HepG2 (cell line): ENCODE results near the gene APOA1. TPM values are rescaled to one million over a fixed set of nuclear protein-coding genes. Genes with fewer than 3 reads are reported as not detected.
A peak's percentile ranks its signal among the peaks of the same experiment; 100 is the strongest.

Experiments used
- FOXJ3 ChIP-seq: sonication (generic); formaldehyde crosslinking; IDR thresholded peaks from 2 replicates; pipeline ENCODE4 v1.4.0; 2020; ENCODE audit warnings: missing genetic modification reagents, mild to moderate bottlenecking, borderline replicate concordance
- FOXK2 ChIP-seq: fragments of 450-650 bp; IDR thresholded peaks from 2 replicates; pipeline ENCODE4 v1.6.1; 2016
- HHEX ChIP-seq: IDR thresholded peaks from 2 replicates; pipeline ENCODE4 v1.6.1; 2016; ENCODE audit warnings: control low read depth
- MED1 ChIP-seq: sonication (generic); formaldehyde crosslinking; IDR thresholded peaks from 2 replicates; pipeline ENCODE4 v1.4.0; 2020; ENCODE audit warnings: missing genetic modification reagents
- MXI1 ChIP-seq: IDR thresholded peaks from 3 replicates; pipeline ENCODE4 v1.6.1; 2012; ENCODE audit warnings: low read depth, low read length, inconsistent platforms, borderline replicate concordance
- NCOA1 ChIP-seq: sonication (generic); formaldehyde crosslinking; IDR thresholded peaks from 2 replicates; pipeline ENCODE4 v1.9.0; 2021; ENCODE audit warnings: missing genetic modification reagents
- RARA ChIP-seq: IDR thresholded peaks from 2 replicates; pipeline ENCODE4 v1.6.1; 2016; ENCODE audit warnings: missing genetic modification reagents, missing compliant biosample characterization
- RFX3 ChIP-seq: IDR thresholded peaks from 2 replicates; pipeline ENCODE4 v1.6.1; 2016; ENCODE audit warnings: missing biosample characterization, missing genetic modification reagents
- TCF7L2 ChIP-seq: IDR thresholded peaks from 2 replicates; pipeline ENCODE4 v1.6.1; 2011; ENCODE audit warnings: mild to moderate bottlenecking, low read depth, low read length, moderate library complexity
- TSC22D2 ChIP-seq: sonication (generic); formaldehyde crosslinking; IDR thresholded peaks from 2 replicates; pipeline ENCODE4 v1.5.1; 2020; ENCODE audit warnings: missing genetic modification reagents, mild to moderate bottlenecking, borderline replicate concordance
- ZBTB7B ChIP-seq: sonication (generic); formaldehyde crosslinking; IDR thresholded peaks from 2 replicates; pipeline ENCODE4 v1.4.0; 2020; ENCODE audit warnings: missing genetic modification reagents
- ZC3H4 ChIP-seq: sonication (generic); formaldehyde crosslinking; IDR thresholded peaks from 2 replicates; pipeline ENCODE4 v1.4.0; 2020; ENCODE audit warnings: missing genetic modification reagents, borderline replicate concordance
- ZFP36 ChIP-seq: fragments of 150-350 bp; IDR thresholded peaks from 2 replicates; pipeline ENCODE4 v1.6.1; 2018; ENCODE audit warnings: borderline replicate concordance, low read length, low read depth; ENCODE audit not compliant: partially characterized antibody
- ZNF143 ChIP-seq: sonication (generic); formaldehyde crosslinking; IDR thresholded peaks from 2 replicates; pipeline ENCODE4 v1.4.0; 2020; ENCODE audit warnings: missing genetic modification reagents
- ZNF552 ChIP-seq: sonication (generic); formaldehyde crosslinking; IDR thresholded peaks from 2 replicates; pipeline ENCODE4 v1.9.0; 2022; ENCODE audit warnings: missing genetic modification reagents, mild to moderate bottlenecking, borderline replicate concordance
- ZNF605 ChIP-seq: sonication (generic); formaldehyde crosslinking; IDR thresholded peaks from 2 replicates; pipeline ENCODE4 v1.8.0; 2022; ENCODE audit warnings: mild to moderate bottlenecking, missing genetic modification reagents
- polyA plus RNA-seq, 8 experiments: library from polyadenylated mRNA; depleted of rRNA in 3 of 8; stranded (reverse) in 7 of 8; unstranded in 1 of 8; fragments of >200 nt; fragmentation: Illumina TruSeq in 4 of 8; extraction: Trizol in 4 of 8; gene quantifications; 2 replicates each; pipeline versions ENCODE4 v1.2.1 to v1.2.3, GENCODE V29; 2011 to 2016; ENCODE audit warnings: low read depth in 4 of 8, missing spikeins in 1 of 8, mixed read lengths in 1 of 8; ENCODE audit not compliant: insufficient read depth in 1 of 8
- total RNA-seq, 5 experiments: library from RNA; depleted of rRNA; stranded (reverse); fragments of >200 nt; fragmentation: Illumina TruSeq; extraction: Trizol; gene quantifications; 2 replicates each; pipeline ENCODE4 v1.2.3, GENCODE V29; 2016; ENCODE audit warnings: low read depth in 1 of 5
- TF ChIP-seq, protein P1 (sequence below): sonication (generic); formaldehyde crosslinking; IDR thresholded peaks from 2 replicates; pipeline ENCODE4 v1.4.0; 2020; ENCODE audit warnings: mild to moderate bottlenecking, missing genetic modification reagents
- TF ChIP-seq, protein P2 (sequence below): sonication (generic); formaldehyde crosslinking; IDR thresholded peaks from 2 replicates; pipeline ENCODE4 v1.5.0; 2020; ENCODE audit warnings: mild to moderate bottlenecking, missing genetic modification reagents
- TF ChIP-seq, protein P3 (sequence below): sonication (generic); formaldehyde crosslinking; IDR thresholded peaks from 2 replicates; pipeline ENCODE4 v1.4.0; 2020; ENCODE audit warnings: low read depth, mild to moderate bottlenecking, missing genetic modification reagents

The APOA1 gene
- total and polyA plus RNA-seq, 2 of the 13 experiments (the other 11 are each of a cell fraction or from before 2014, with no cell fraction given): 1,973 to 5,485 TPM

DNA sequence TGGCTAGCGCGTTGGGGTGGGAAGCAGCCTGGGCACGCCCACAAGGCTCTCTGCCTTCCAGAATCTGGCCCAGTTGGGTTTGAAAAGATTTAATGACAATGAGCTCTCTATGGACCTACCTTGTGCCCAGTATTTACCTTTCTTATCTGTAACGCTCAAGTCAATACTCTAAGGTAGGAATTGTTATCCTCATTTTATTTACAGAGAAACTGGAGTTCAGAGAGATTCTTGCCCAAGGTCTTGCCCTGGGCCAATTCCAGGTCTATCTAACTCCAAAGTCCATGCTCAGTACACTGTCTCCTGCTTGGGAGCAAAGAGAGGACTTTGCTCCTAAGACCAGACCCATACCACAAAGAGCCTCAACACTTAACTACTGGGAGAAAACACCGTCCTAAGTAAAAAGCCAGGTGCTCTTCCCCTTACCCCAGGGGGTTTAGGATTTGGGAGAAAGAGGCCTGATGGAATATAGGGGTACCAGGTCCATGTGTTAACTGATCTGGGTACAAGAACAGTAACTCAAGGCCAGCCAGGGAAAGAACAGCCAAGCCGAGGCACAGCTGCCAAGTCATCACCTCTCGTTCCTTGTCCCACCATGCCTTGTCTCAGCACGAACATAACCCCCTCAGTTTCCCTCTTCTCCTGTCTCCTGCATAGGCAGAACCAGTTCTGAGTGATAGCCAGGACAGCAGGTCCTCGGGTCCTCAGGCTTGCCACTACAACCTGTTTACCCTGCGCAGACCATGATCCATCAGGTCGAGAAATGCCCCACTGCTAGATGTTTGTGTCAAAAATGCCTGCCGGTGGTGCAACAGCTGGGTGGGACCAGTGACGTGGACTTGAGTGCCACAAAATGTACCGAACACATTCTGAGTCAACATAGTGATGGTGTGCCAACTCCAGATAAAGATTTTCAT, 28.9 kb downstream of the APOA1 start (continued):
- TF ChIP-seq TCF7L2: peak; percentile 75
- peak; percentile 24; the same call in 1 of the 2 replicates for TF ChIP-seq ZNF143
- TF ChIP-seq RFX3: no peak; the same call in 1 of the 2 replicates
- peak; percentile 55 for TF ChIP-seq FOXK2
- TF ChIP-seq FOXJ3 (CRISPR knock-in tag): peak; percentile 93
- TF ChIP-seq ZNF552 (CRISPR knock-in tag): no peak
- TF ChIP-seq ZC3H4 (CRISPR knock-in tag): no peak; the same call in none of the 2 replicates
- TF ChIP-seq, protein P1, sequence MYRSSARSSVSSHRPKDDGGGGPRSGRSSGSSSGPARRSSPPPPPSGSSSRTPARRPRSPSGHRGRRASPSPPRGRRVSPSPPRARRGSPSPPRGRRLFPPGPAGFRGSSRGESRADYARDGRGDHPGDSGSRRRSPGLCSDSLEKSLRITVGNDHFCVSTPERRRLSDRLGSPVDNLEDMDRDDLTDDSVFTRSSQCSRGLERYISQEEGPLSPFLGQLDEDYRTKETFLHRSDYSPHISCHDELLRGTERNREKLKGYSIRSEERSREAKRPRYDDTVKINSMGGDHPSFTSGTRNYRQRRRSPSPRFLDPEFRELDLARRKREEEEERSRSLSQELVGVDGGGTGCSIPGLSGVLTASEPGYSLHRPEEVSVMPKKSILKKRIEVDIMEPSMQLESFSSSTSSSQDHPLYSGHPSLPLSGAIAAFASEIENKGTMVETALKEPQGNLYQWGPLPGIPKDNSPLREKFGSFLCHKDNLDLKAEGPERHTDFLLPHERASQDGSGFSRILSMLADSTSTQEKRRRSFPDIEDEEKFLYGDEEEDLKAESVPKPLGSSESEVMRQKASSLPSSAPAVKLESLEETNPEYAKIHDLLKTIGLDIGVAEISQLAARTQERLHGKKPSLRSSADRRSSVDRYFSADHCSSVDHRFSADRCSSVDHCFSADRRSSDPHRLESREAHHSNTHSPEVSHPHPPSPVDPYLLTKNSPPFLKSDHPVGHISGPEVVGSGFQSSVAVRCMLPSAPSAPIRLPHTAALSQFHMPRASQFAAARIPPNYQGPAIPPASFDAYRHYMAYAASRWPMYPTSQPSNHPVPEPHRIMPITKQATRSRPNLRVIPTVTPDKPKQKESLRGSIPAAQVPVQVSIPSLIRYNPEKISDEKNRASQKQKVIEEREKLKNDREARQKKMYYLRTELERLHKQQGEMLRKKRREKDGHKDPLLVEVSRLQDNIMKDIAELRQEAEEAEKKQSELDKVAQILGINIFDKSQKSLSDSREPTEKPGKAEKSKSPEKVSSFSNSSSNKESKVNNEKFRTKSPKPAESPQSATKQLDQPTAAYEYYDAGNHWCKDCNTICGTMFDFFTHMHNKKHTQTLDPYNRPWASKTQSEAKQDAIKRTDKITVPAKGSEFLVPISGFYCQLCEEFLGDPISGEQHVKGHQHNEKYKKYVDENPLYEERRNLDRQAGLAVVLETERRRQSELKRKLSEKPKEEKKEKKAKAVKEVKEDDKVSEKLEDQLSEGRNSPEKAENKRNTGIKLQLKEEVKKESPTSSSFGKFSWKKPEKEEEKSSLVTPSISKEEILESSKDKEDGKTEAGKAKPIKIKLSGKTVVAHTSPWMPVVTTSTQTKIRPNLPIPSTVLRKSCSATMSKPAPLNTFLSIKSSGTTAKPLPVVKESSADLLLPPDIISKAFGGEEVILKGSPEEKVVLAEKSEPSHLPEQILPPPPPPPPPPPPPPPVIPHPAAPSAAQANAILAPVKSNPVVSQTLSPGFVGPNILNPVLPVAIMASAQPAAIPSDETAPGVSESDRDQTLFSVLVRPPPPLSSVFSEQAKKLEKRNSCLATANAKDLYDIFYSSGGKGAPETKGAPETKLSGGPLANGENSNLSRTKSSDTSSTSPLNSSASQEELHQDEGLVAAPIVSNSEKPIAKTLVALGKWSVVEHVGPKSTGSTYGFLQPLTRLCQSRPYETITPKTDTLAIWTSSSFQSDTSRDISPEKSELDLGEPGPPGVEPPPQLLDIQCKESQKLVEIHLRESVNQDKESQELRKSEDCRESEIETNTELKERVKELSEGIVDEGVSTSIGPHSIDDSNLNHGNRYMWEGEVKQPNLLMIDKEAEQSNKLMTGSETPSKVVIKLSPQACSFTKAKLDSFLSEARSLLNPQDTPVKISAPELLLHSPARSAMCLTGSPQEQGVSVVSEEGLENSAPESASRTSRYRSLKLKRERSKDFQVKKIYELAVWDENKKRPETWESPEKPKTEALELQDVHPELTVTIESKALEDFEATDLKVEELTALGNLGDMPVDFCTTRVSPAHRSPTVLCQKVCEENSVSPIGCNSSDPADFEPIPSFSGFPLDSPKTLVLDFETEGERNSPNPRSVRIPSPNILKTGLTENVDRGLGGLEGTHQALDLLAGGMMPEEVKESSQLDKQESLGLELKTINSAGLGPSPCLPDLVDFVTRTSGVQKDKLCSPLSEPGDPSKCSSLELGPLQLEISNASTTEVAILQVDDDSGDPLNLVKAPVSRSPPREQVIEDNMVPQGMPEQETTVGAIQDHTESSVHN (CRISPR knock-in tag): no peak
- TF ChIP-seq RARA (CRISPR knock-in tag): peak; percentile 96
- TF ChIP-seq ZFP36: no peak
- TF ChIP-seq ZNF605 (CRISPR knock-in tag): peak; percentile 91
- TF ChIP-seq NCOA1: peak; percentile 92
- TF ChIP-seq, protein P2, sequence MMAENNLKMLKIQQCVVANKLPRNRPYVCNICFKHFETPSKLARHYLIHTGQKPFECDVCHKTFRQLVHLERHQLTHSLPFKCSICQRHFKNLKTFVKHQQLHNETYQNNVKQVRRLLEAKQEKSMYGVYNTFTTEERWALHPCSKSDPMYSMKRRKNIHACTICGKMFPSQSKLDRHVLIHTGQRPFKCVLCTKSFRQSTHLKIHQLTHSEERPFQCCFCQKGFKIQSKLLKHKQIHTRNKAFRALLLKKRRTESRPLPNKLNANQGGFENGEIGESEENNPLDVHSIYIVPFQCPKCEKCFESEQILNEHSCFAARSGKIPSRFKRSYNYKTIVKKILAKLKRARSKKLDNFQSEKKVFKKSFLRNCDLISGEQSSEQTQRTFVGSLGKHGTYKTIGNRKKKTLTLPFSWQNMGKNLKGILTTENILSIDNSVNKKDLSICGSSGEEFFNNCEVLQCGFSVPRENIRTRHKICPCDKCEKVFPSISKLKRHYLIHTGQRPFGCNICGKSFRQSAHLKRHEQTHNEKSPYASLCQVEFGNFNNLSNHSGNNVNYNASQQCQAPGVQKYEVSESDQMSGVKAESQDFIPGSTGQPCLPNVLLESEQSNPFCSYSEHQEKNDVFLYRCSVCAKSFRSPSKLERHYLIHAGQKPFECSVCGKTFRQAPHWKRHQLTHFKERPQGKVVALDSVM (CRISPR knock-in tag): peak; percentile 58
- TF ChIP-seq, protein P3, sequence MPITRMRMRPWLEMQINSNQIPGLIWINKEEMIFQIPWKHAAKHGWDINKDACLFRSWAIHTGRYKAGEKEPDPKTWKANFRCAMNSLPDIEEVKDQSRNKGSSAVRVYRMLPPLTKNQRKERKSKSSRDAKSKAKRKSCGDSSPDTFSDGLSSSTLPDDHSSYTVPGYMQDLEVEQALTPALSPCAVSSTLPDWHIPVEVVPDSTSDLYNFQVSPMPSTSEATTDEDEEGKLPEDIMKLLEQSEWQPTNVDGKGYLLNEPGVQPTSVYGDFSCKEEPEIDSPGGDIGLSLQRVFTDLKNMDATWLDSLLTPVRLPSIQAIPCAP (CRISPR knock-in tag): no peak
- no peak for TF ChIP-seq TSC22D2
- TF ChIP-seq MXI1: peak; percentile 27; the same call in 1 of the 3 replicates
- peak; percentile 80 for TF ChIP-seq ZBTB7B (CRISPR knock-in tag)
- peak; percentile 95 for TF ChIP-seq MED1 (CRISPR knock-in tag)
- TF ChIP-seq HHEX: peak; percentile 90
